ENCODE data around the gene FXYD6. TPM values are rescaled to one million over a fixed set of nuclear protein-coding genes. Genes with fewer than 3 reads are reported as not detected.

The FXYD6 gene
- total and polyA plus RNA-seq, 2 of the 8 experiments (the other 6 are each of a cell fraction or from before 2014, with no cell fraction given), result 44.6 to 117 TPM

DNA sequence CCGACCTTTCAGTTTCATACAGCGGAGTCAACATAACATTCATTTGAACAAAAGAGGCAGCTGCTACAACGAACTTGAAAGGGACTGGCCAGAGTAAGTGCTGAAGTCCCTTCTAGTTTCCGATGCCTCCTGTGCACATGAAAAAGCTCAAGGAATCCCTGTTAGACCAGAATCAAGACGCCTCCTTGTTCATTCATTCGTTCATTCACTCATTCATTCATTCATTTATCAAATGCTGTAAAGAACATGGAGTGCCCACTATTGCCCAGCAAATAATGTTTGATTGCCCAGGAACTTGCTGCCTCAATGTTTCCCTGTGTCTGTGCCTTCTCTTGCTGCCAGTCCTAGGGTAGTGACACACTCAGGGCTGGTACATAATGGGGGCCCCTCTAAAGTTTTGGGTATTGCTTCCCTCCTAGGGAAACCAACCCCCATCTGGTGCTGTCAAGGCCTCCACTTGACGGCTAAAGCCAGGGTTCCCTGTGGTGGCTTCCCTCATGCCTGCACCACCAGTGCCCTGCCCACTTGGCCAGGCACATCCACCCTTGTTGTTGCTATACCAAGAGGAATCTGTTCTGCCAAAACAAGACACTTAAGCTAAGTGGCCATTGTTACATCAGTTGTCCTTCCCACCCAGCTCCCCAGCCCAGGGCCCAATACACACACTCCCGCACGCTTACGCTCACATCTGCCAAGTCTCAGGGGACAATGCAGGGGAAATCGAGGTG is 48.9 kb upstream of the FXYD6 start (continued):
- TF ChIP-seq ZNF274 (IDR thresholded peaks at IDR 0.05; ENCODE audit: borderline replicate concordance, extremely low read depth, low read length) (no peak), TCF12 (IDR thresholded peaks at IDR 0.05; ENCODE audit: low read depth, low read length) (no peak), PHF8 (conservative IDR thresholded peaks at IDR 0.05; ENCODE audit: low read depth, low read length) (no peak), CTBP2 (IDR thresholded peaks at IDR 0.05; ENCODE audit: borderline replicate concordance, insufficient read depth, insufficient read length, low read length) (no peak), NRF1 (IDR thresholded peaks at IDR 0.05; ENCODE audit: low read depth, low read length) (no peak)
